GM18858 (cell line): ENCODE results near the gene FAM222A.
"Not testable (repeated sequence)": the region's sequence is repeated elsewhere in the genome, so short reads cannot be mapped to it uniquely, and the experiment has no call there.

Source experiments
- ATAC-seq: cut with Tn5 transposase; IDR thresholded peaks from one replicate; pipeline ENCODE4 v1.9.1; 2021; ENCODE audit not compliant: unreplicated experiment

The FAM222A gene

GRCh38 chr12:109693653-109694600, 19.7 kb upstream of the FAM222A start:
- no peak for ATAC-seq

DNA sequence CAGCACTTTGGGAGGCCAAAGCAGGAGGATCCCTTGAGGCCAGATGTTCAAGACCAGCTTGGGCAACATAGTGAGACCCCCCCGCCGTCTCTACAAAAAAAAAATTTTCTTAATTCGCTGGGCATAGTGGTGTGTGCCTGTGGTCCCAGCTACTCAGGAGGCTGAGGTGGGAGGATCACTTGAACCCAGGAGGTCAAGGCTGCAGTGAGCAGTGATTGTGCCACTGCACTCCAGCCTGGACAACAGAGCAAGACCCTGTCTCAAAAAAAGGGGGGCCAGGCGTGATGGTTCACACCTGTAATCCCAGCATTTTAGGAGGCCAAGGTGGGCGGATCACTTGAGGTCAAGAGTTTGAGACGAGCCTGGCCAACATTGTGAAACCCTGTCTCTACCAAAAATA, 19.0 kb upstream of the FAM222A start:
- ATAC-seq: not testable (repeated sequence)

GRCh38 chr12:109695416-109695815, 18.2 kb upstream of the FAM222A start:
- no peak for ATAC-seq

GRCh38 chr12:109695961-109696461, 17.6 kb upstream of the FAM222A start:
- ATAC-seq: no peak

DNA sequence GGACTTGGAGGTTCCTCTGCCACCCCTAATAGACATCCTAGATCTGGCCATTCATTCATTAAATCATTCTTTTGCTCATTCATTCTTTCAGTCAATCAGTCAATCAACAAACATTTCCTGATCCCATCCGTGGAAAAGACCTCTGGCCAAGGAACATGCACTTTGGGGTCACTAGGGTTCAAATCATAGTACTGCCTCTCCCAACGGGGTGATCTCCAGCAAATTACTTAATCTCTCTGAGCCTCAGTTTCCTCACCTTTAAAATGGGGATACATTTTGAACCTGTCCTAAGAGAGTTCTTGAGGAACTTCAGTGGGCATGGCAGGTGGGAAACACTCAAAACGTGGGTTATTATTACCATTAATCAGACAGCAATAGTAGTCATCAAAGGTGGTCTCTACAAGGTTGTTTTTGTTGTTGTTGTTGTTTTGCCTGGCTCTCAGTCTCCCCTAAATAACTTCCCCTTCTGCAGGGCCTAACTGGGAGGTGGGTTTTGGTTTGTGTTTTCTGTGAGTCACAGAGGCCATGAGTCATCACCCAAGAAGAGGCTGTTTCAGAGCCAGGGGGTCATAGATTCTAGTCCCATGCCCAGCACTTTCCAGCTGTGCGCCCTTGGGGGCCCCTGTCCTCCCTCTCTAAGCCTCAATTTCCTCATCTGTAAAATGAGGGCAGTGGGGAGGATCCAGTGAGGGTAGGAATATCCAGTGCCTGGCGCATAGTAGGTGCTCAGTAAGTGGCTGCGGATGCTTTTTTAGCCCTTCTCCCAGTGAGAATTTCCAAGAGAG, 16.9 kb upstream of the FAM222A start:
- no peak for ATAC-seq

GRCh38 chr12:109697270-109697553, 16.4 kb upstream of the FAM222A start:
- ATAC-seq: no peak

GRCh38 chr12:109697877-109698468, 15.7 kb upstream of the FAM222A start:
- no peak for ATAC-seq

GRCh38 chr12:109698820-109699219, 14.8 kb upstream of the FAM222A start:
- no peak for ATAC-seq

- no peak for ATAC-seq
Observed at GRCh38 chr12:109701064-109701463, 12.6 kb upstream of the FAM222A start.

DNA sequence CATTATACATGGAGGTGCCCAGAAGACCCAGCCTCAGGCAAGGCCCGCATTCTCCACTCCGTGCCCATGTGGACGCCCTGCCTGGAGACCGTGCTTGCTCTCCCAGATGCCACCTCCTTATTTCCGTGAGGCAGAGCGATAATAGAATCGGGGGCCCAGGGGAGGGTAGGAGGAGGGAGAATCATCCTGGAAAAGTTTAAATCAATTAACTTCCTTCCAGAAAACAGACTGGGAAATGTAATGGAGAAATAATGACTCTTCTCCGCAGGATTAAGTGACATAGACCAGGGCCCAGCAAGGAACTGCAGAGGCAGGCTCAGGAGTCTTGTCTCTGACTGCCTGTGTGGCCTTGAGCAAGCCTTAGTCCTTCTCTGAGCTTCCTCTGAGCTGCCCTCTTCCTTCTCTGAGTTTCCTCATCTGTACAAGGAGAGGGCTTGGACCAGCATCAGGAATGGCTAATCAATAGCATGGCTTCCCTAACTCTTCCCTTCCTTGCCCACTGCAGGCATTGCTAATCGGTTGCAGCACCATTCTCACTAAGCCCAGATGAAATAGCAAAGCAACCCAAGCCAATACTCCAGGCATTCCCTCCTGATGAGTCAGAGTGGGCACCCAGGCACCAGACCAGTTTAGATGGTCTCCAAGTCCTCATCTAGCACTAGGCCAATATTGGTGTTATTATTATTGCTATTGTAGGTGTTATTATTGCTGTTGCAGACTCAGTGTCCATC, 11.3 kb upstream of the FAM222A start:
- no peak for ATAC-seq

GRCh38 chr12:109703684-109704083, 9.9 kb upstream of the FAM222A start:
- no peak for ATAC-seq

- ATAC-seq: no peak
Observed at GRCh38 chr12:109704371-109705098, 9.1 kb upstream of the FAM222A start.

GRCh38 chr12:109705291-109705690, 8.3 kb upstream of the FAM222A start:
- no peak for ATAC-seq

DNA sequence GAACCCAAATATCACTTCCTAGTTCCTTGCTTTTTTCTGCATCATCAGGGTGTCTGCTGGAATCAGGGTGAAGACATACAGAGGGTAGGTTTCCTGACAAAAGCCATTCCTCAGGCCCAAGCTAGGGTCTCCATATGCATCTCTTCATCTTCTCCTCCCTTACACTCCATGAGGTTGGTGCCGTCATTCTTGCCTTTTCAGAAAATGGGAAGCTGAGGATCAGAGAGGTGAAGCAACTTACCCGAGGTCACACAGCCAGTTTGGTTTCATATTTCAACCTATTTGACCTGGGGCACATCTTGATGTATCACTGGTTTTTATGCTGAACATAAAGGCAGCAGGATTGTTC, 7.3 kb upstream of the FAM222A start:
- no peak for ATAC-seq

GRCh38 chr12:109706747-109707469, 6.7 kb upstream of the FAM222A start:
- no peak for ATAC-seq

- ATAC-seq: no peak
Observed at GRCh38 chr12:109707470-109707821, 6.2 kb upstream of the FAM222A start.

- ATAC-seq: no peak
Observed at GRCh38 chr12:109708939-109709338, 4.7 kb upstream of the FAM222A start.

DNA sequence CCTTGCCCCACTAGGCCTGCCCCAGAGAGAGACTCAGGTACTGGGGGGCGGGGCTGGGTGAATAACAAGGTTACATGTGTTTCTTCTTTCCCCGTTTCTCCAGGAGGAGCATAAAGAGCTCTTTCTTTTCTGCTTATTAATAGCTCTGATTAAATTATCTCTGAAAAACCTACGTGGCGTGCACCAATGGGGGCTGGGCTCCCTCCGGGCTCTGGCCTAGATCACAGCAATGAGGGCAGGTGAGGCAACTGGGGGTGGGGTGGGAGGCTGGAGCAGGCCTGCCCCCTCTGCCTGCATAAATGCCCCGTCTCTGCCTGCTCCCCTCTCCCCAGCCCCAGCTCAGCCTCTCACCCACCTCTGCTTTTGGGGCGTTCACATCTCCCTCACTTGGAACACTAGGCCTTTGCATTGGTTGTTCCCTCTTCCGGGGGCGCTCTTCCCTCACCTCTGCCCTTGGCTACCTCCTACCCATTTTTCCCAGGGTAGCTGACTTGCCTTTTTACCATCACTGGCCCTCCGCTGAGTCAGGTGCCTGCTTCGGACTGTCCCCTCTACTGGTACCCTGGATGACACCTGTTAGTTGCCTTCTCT, 4.1 kb upstream of the FAM222A start:
- no peak for ATAC-seq

GRCh38 chr12:109710205-109710746, 3.3 kb upstream of the FAM222A start:
- ATAC-seq: no peak
